Renal cortex interstitium (tissue), 11 donors: Measurements from ENCODE around the gene NDOR1. TPM values are rescaled to one million over a fixed set of nuclear protein-coding genes. Genes with fewer than 3 reads are reported as not detected.
A peak's percentile ranks its signal among the peaks of the same experiment; 100 is the strongest.

Experiments used
- DNase-seq, 11 donors: peaks; one replicate each; pipeline ENCODE4 v3.0.0-alpha.2; 2013; ENCODE audit warnings: low read depth in 9 of 11, low spot score in 4 of 11; ENCODE audit errors: extremely low read depth in 1 of 11
- polyA plus RNA-seq, 3 donors: library from polyadenylated mRNA; unstranded; fragments of 120-200 nt; gene quantifications; one replicate each; pipeline ENCODE4 v1.2.1, GENCODE V29; 2013; ENCODE audit not compliant: insufficient read length in 3 of 3

Gene NDOR1
- polyA plus RNA-seq, 3 donors: 8.2 to 15.1 (median 14.2) TPM

DNA sequence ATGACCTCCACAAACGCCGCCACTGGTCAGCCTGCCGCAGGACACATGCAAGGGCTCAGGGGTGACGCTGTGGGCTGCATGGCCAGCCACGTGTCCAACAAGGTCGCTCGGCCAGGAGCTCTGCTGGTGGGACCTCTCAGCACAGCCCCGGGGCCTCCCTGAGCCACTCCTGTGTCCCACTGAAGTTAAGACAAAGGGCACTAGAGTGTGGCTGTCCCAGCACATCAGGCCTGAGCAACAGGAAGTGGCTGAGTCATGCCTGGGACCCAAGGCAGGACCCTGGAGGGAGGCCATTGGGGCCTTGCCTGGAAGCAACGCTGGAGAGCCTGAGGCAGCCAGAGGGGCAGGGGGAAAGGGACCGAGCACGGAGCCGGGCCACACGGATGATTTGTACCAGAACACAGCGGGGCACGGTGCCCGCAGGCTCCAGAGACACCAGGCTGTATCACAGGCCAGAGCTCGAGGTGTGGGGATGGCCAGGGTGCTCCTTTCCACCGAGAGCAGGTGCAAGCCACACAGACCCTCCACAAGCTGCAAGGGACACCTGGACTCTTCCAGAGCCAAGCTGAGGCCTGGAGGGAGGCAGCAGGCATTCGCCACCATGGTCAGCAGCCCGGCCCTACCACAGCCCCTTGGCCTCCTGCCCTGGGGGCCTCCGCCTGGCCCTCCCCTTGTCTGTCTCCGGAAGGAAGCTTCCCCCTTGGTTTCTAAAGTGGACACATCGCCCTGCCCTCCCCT lies 27.1 kb upstream of the NDOR1 start:
- no peak for DNase-seq

GRCh38 chr9:137178939-137179630 lies 26.4 kb upstream of the NDOR1 start:
- DNase-seq: no peak

GRCh38 chr9:137179761-137180160 lies 25.7 kb upstream of the NDOR1 start:
- DNase-seq: no peak

- DNase-seq: no peak
Measured at GRCh38 chr9:137180491-137180890, 25.0 kb upstream of the NDOR1 start.

- DNase-seq: no peak
Measured at GRCh38 chr9:137181680-137182079, 23.8 kb upstream of the NDOR1 start.

DNA sequence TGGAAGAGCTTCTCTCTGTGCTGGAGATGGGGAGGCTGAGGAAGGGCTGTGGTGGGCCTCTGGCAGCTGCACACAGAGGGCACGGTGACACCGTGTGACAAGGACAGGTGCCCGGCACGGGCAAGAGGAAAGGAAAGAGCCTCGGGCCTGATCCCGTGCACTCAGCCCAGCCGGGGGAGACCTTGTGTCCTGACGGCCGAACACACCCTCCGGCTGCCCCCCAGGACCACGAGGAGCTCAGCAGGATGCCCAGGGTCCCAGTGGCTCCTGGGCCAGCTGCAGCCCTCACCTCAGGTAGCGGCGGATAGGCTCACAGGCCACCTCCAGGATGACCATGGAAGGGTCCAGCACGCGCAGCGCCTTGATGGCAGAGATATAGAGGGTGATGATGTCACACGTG lies 22.7 kb upstream of the NDOR1 start:
- DNase-seq: no peak

- no peak for DNase-seq
Measured at GRCh38 chr9:137183980-137184595, 21.4 kb upstream of the NDOR1 start.

GRCh38 chr9:137184881-137185660 lies 20.4 kb upstream of the NDOR1 start:
- DNase-seq: no peak

GRCh38 chr9:137185921-137186320 lies 19.6 kb upstream of the NDOR1 start:
- no peak for DNase-seq

DNA sequence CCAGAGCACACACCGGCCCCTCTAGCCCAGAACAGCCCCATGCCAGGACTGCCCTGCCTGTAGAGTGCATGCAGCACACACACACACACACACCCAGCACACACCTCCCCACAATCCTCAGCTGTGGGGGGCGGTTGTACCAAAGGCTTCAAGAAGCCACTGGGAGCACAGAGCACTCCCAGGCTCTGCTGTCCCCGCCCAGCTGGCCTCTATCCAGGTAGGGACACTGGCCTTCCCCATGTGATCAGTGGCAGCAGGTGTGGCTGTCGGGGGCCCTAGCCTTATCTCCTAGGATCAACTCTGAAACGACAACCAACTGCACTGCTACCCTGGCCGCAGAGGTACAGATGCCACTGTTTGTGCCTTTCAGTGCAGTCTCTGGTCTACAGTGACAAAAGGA lies 19.1 kb upstream of the NDOR1 start:
- DNase-seq: no peak

DNA sequence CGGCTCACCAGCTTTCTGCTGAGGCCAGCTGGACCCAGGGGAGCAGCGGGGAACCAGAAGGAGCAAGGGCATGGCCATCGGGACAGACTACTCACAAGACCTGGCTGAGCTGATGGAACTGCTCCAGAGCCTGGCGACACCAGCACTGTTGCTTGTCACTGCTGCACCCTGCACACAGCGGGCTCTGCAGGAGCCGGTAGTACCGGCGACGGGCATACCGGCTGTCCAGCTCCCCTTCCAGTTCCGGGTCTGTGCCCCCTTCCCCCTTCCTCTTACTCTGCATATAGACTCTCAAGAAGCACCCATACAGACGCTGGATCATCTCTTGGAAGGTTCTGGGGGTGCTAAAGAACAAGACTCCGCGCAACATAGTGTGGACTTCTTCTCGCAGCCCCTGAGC lies 18.1 kb upstream of the NDOR1 start:
- no peak for DNase-seq

DNA sequence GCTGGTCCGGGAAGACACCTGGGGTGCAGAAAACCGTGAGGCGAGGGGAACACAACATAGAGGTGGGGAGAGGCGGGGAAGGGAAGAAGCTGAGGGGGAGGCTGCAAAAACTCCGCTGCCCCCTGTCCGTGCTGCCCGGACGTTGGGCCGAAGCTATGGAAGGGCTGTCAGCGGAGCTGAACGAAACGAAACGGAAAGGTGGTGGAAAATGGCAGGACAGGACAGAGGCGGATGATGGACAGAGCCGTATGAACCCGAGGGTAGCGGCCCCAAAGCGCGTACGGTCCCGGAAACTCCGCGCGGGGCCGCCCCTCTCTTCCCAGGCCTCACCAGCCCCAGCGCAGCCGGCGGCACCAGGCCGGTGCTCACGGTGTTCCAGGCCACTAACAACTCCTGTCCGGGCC lies 17.4 kb upstream of the NDOR1 start:
- no peak for DNase-seq

- peak; percentile 89 to 98 (median 94) for DNase-seq
Measured at GRCh38 chr9:137188490-137189296, 16.8 kb upstream of the NDOR1 start, which contains the start of the genes ANAPC2 and SSNA1. TSS of gene ANAPC2 (minus strand) at chr9:137188560. CDS start at chr9:137188532, 28 bp downstream. TSS of gene SSNA1 (plus strand) at chr9:137188676. CDS start at chr9:137188727, 51 bp downstream.

GRCh38 chr9:137189297-137190295 lies 15.9 kb upstream of the NDOR1 start:
- DNase-seq: no peak

DNA sequence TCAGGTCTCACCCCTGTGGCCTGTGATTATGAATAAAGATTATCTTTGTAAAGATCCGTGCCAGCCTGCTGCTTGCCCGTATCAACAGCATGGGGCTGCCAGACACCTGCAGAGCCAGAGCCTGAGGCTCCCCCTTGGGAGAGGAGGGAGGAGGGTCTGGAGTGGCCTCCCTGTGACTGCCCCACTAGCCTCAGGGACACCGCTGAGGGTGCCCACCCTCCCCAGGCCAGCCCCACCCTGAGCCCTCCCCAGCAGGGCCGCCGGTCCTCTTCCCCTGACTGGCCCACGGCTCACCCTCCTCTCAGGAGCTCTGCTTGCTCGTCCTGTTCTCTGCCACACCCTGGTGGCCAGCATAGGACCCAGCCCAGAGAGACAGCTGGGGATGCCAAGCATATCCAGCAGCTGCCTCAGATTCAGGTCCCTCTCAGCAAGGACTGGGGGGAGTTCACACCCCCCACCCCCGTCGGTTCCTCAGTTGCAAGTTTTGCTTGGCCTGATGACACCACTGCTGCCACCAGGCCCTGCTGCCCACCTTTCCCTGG lies 15.1 kb upstream of the NDOR1 start:
- no peak for DNase-seq

GRCh38 chr9:137191245-137191644 lies 14.3 kb upstream of the NDOR1 start:
- no peak for DNase-seq
